H9 (cell line): ENCODE results near the gene SPATA3. TPM values are rescaled to one million over a fixed set of nuclear protein-coding genes. Genes with fewer than 3 reads are reported as not detected.

Experiments
- DNase-seq: peaks from one replicate; pipeline ENCODE4 v3.0.0-alpha.2; 2017
- H2AFZ ChIP-seq: one replicate; pipeline ENCODE4 v1.6.1; 2013; ENCODE audit warnings: mild to moderate bottlenecking, low read length, control low read depth, moderate library complexity
- H2AK5ac ChIP-seq: 2 replicates; pipeline ENCODE4 v1.6.1; 2013; ENCODE audit warnings: low read length, control low read depth, mixed read lengths; ENCODE audit not compliant: insufficient read length
- H2BK120ac ChIP-seq: one replicate; pipeline ENCODE4 v1.6.1; 2013; ENCODE audit warnings: low read depth, mild to moderate bottlenecking, low read length, control low read depth, inconsistent platforms; ENCODE audit not compliant: poor library complexity, severe bottlenecking
- H2BK12ac ChIP-seq: 2 replicates; pipeline ENCODE4 v1.6.1; 2013; ENCODE audit warnings: low read length, control low read depth, mixed read lengths, low read depth; ENCODE audit not compliant: insufficient read length
- H2BK15ac ChIP-seq: 2 replicates; pipeline ENCODE4 v1.6.1; 2013; ENCODE audit warnings: low read depth, low read length, control low read depth
- H2BK20ac ChIP-seq: one replicate; pipeline ENCODE4 v1.6.1; 2013; ENCODE audit warnings: low read depth, mild to moderate bottlenecking, low read length, control low read depth, inconsistent platforms; ENCODE audit not compliant: poor library complexity, severe bottlenecking
- H2BK5ac ChIP-seq: 2 replicates; pipeline ENCODE4 v1.6.1; 2013; ENCODE audit warnings: low read length, control low read depth, mixed read lengths; ENCODE audit not compliant: insufficient read length
- H3K14ac ChIP-seq: 2 replicates; pipeline ENCODE4 v1.6.1; 2013; ENCODE audit warnings: low read length, control low read depth; ENCODE audit not compliant: insufficient read depth
- H3K18ac ChIP-seq: 2 replicates; pipeline ENCODE4 v1.6.1; 2013; ENCODE audit warnings: low read depth, mild to moderate bottlenecking, mixed read lengths, low read length, control low read depth; ENCODE audit not compliant: insufficient read length
- H3K23ac ChIP-seq: 2 replicates; pipeline ENCODE4 v1.6.1; 2013; ENCODE audit warnings: low read length, control low read depth, mixed read lengths, low read depth; ENCODE audit not compliant: insufficient read length
- H3K23me2 ChIP-seq: 2 replicates; pipeline ENCODE4 v1.6.1; 2013; ENCODE audit warnings: low read depth, mild to moderate bottlenecking, mixed read lengths, low read length, control low read depth; ENCODE audit not compliant: insufficient read length, poor library complexity, severe bottlenecking
- H3K27ac ChIP-seq: 2 replicates; pipeline ENCODE4 v1.5.1; 2013; ENCODE audit warnings: low read length, control low read depth, mixed read lengths, low read depth; ENCODE audit not compliant: insufficient read length
- H3K27me3 ChIP-seq: 2 replicates; pipeline ENCODE4 v1.6.1; 2013; ENCODE audit warnings: low read length, control low read depth, inconsistent platforms; ENCODE audit not compliant: insufficient read depth
- H3K4ac ChIP-seq: 2 replicates; pipeline ENCODE4 v1.6.1; 2013; ENCODE audit warnings: low read depth, mild to moderate bottlenecking, control low read depth, inconsistent platforms, low read length, moderate library complexity
- H3K4me1 ChIP-seq: 2 replicates; pipeline ENCODE4 v1.6.1; 2013; ENCODE audit warnings: low read length, control low read depth, inconsistent platforms; ENCODE audit not compliant: insufficient read depth
- H3K4me2 ChIP-seq: 2 replicates; pipeline ENCODE4 v1.6.1; 2013; ENCODE audit warnings: low read length, control low read depth, mixed read lengths; ENCODE audit not compliant: insufficient read length, insufficient read depth
- H3K56ac ChIP-seq: 2 replicates; pipeline ENCODE4 v1.6.1; 2013; ENCODE audit warnings: low read depth, mild to moderate bottlenecking, mixed read lengths, low read length, control low read depth; ENCODE audit not compliant: insufficient read length
- H3K79me1 ChIP-seq: 2 replicates; pipeline ENCODE4 v1.6.1; 2013; ENCODE audit warnings: low read depth, mild to moderate bottlenecking, moderate library complexity, low read length, control low read depth, inconsistent platforms; ENCODE audit not compliant: insufficient read depth, poor library complexity, severe bottlenecking
- H3K79me2 ChIP-seq: 2 replicates; pipeline ENCODE4 v1.6.1; 2013; ENCODE audit warnings: low read length, control low read depth, inconsistent platforms; ENCODE audit not compliant: insufficient read depth
- H3K9ac ChIP-seq: 2 replicates; pipeline ENCODE4 v1.6.1; 2013; ENCODE audit warnings: low read length, control low read depth, mixed read lengths; ENCODE audit not compliant: insufficient read length; ENCODE audit errors: extremely low read depth
- H3K9me3 ChIP-seq: one replicate; pipeline ENCODE4 v1.6.1; 2013; ENCODE audit warnings: low read depth, low read length, inconsistent platforms; ENCODE audit not compliant: control insufficient read depth
- H3T11ph ChIP-seq: one replicate; pipeline ENCODE4 v1.6.1; 2013; ENCODE audit warnings: mild to moderate bottlenecking, low read length, control low read depth, inconsistent platforms
- H4K20me1 ChIP-seq: one replicate; pipeline ENCODE4 v1.6.1; 2013; ENCODE audit not compliant: control insufficient read depth, insufficient read length, insufficient read depth
- H4K5ac ChIP-seq: 2 replicates; pipeline ENCODE4 v1.6.1; 2013; ENCODE audit warnings: low read depth, mild to moderate bottlenecking, mixed read lengths, low read length, control low read depth; ENCODE audit not compliant: insufficient read length
- H4K8ac ChIP-seq: replicated peaks from 2 replicates; pipeline ENCODE4 v1.6.1; 2013; ENCODE audit warnings: low read length, control low read depth, mixed read lengths, low read depth; ENCODE audit not compliant: insufficient read length
- H4K91ac ChIP-seq: 2 replicates; pipeline ENCODE4 v1.6.1; 2013; ENCODE audit warnings: low read depth, mild to moderate bottlenecking, moderate library complexity, mixed read lengths, low read length, control low read depth; ENCODE audit not compliant: insufficient read length
- H3K27ac Mint-ChIP-seq, 3 experiments: 2 replicates in 2 of 3; 3 replicates in 1 of 3; pipeline ENCODE4 v1.8.0; 2020 to 2021; ENCODE audit warnings: mixed read lengths in 3 of 3, mild to moderate bottlenecking in 1 of 3, moderate library complexity in 1 of 3
- H3K27me3 Mint-ChIP-seq: 2 replicates; pipeline ENCODE4 v1.8.0; 2021; ENCODE audit warnings: low read depth, mild to moderate bottlenecking, moderate library complexity, mixed read lengths
- H3K36me3 Mint-ChIP-seq, 3 experiments: 2 replicates in 2 of 3; 3 replicates in 1 of 3; pipeline ENCODE4 v1.8.0; 2020 to 2021; ENCODE audit warnings: low read depth in 3 of 3, mixed read lengths in 3 of 3; ENCODE audit not compliant: insufficient read depth in 1 of 3
- H3K4me1 Mint-ChIP-seq, 2 experiments: 2 replicates each; pipeline ENCODE4 v1.8.0; 2020; ENCODE audit warnings: mixed read lengths in 2 of 2
- H3K4me3 Mint-ChIP-seq, 2 experiments: 2 replicates in 1 of 2; 3 replicates in 1 of 2; pipeline ENCODE4 v1.8.0; 2020 to 2021; ENCODE audit warnings: mild to moderate bottlenecking in 2 of 2, mixed read lengths in 2 of 2, moderate library complexity in 1 of 2
- H3K9me3 Mint-ChIP-seq, 2 experiments: 2 replicates in 1 of 2; 3 replicates in 1 of 2; pipeline ENCODE4 v1.8.0; 2020; ENCODE audit warnings: mild to moderate bottlenecking in 2 of 2, mixed read lengths in 2 of 2, moderate library complexity in 1 of 2
- WGBS: extraction: QIAGEN DNeasy Blood & Tissue Kit; methylation state at CpG from one replicate; pipeline ENCODE4 v1.1.7; 2013; ENCODE audit warnings: missing lambda C conversion rate, low lambda C conversion rate, mixed read lengths; ENCODE audit not compliant: insufficient read length; ENCODE audit errors: extremely low coverage; 5-methylcytosine and 5-hydroxymethylcytosine counted together
- total RNA-seq: library from RNA; stranded (reverse); gene quantifications from 2 replicates; pipeline ENCODE4 v1.2.1, GENCODE V29; 2021
- TF ChIP-seq, protein P1 (sequence below): fragments of 200-600 bp; sonication (generic); conservative IDR thresholded peaks from 3 replicates; pipeline ENCODE4 v1.8.0; 2021; ENCODE audit warnings: antibody characterized with exemption, mild to moderate bottlenecking

The SPATA3 gene
- total RNA-seq, 1 experiment from 2014 or later = not detected

DNA sequence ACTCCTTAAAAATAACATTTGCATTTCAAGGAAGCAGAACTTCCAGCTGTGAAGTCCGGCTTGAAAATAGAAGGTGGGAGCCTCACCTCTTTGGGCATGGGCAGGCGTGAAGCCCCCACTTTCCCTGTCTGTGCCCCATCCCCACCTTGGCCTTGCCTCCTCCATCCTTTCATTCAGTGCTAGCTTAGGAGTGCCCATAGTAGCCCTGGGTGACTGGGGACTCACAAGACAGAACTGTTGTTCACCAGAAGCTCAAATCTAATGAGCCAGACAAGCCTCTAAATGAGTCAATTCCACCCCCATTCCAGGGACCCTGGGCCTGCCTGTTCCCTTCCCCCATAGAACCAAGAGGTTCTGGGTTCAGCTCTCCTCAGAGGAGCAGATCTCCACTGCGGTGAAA, 20.0 kb downstream of the SPATA3 start:
- no peak overlapping the region for H3K18ac ChIP-seq
- H4K5ac ChIP-seq = no peak overlapping the region
- no peak overlapping the region for H3K27ac ChIP-seq
- no peak overlapping the region for H3K14ac ChIP-seq
- no peak for DNase-seq
- no peaks in the 10 kb centered on the region for H3K9me3 ChIP-seq
- no peaks in the 10 kb centered on the region for H3K4me1 ChIP-seq
- H3K79me2 ChIP-seq = no peaks in the 10 kb centered on the region
- peaks cover 0 to 4% (median 0%) of the 10 kb centered on the region in 3 experiments; a peak in 1 of 7 replicates for H3K36me3 Mint-ChIP-seq
- no peak overlapping the region for H4K8ac ChIP-seq
- H3K4me1 Mint-ChIP-seq = peaks cover 23 to 30% of the 10 kb centered on the region in 2 experiments
- H3K9me3 Mint-ChIP-seq = no peaks in the 10 kb centered on the region; a peak in 2 of 5 replicates
- H2AFZ ChIP-seq = no peak overlapping the region
- H3K23ac ChIP-seq = no peak overlapping the region
- H3K4me3 Mint-ChIP-seq = no peak overlapping the region
- no peak overlapping the region for H4K91ac ChIP-seq
- H3K9ac ChIP-seq = no peak overlapping the region
- H2BK120ac ChIP-seq = no peak overlapping the region
- no peaks in the 10 kb centered on the region for H3K23me2 ChIP-seq
- H3K27ac Mint-ChIP-seq = peak overlapping the region in 1 of 3 experiments; percentile 72; a peak in 1 of 7 replicates
- H2BK15ac ChIP-seq = no peak overlapping the region
- H3K4ac ChIP-seq = no peak overlapping the region
- no peak overlapping the region for H2BK20ac ChIP-seq
- no peak overlapping the region for H3T11ph ChIP-seq
- H2BK5ac ChIP-seq = no peak overlapping the region
- no peak overlapping the region for H3K56ac ChIP-seq
- no peak overlapping the region for H2BK12ac ChIP-seq
- H3K27me3 ChIP-seq = no peaks in the 10 kb centered on the region; the same call in 1 of the 2 replicates
- TF ChIP-seq, protein P1, sequence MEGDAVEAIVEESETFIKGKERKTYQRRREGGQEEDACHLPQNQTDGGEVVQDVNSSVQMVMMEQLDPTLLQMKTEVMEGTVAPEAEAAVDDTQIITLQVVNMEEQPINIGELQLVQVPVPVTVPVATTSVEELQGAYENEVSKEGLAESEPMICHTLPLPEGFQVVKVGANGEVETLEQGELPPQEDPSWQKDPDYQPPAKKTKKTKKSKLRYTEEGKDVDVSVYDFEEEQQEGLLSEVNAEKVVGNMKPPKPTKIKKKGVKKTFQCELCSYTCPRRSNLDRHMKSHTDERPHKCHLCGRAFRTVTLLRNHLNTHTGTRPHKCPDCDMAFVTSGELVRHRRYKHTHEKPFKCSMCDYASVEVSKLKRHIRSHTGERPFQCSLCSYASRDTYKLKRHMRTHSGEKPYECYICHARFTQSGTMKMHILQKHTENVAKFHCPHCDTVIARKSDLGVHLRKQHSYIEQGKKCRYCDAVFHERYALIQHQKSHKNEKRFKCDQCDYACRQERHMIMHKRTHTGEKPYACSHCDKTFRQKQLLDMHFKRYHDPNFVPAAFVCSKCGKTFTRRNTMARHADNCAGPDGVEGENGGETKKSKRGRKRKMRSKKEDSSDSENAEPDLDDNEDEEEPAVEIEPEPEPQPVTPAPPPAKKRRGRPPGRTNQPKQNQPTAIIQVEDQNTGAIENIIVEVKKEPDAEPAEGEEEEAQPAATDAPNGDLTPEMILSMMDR = no peak
- H2AK5ac ChIP-seq = no peak overlapping the region
- peaks cover 35% of the 10 kb centered on the region for H3K27me3 Mint-ChIP-seq
- no CpG with 5 or more reads among the region's 3 CpGs for WGBS
- H3K4me2 ChIP-seq = no peak overlapping the region
- no peaks in the 10 kb centered on the region for H3K79me1 ChIP-seq
- no peaks in the 10 kb centered on the region for H4K20me1 ChIP-seq
